WI38 (cell line): ENCODE results near the gene MAP2K6.
A peak's percentile ranks its signal among the peaks of the same experiment; 100 is the strongest.

Source experiments
- H3K4me3 ChIP-seq: 2 replicates; pipeline ENCODE4 v1.5.1; 2011; ENCODE audit warnings: low read depth, mild to moderate bottlenecking, control low read depth, low read length
- TF ChIP-seq, protein P1 (sequence below): IDR thresholded peaks from 2 replicates; pipeline ENCODE4 v1.5.1; 2012; ENCODE audit warnings: low read depth, mild to moderate bottlenecking, control low read depth, low read length

MAP2K6 gene

GRCh38 chr17:69516911-69517310 lies 102.4 kb downstream of the MAP2K6 start:
- no peak overlapping the region for H3K4me3 ChIP-seq
- TF ChIP-seq, protein P1, sequence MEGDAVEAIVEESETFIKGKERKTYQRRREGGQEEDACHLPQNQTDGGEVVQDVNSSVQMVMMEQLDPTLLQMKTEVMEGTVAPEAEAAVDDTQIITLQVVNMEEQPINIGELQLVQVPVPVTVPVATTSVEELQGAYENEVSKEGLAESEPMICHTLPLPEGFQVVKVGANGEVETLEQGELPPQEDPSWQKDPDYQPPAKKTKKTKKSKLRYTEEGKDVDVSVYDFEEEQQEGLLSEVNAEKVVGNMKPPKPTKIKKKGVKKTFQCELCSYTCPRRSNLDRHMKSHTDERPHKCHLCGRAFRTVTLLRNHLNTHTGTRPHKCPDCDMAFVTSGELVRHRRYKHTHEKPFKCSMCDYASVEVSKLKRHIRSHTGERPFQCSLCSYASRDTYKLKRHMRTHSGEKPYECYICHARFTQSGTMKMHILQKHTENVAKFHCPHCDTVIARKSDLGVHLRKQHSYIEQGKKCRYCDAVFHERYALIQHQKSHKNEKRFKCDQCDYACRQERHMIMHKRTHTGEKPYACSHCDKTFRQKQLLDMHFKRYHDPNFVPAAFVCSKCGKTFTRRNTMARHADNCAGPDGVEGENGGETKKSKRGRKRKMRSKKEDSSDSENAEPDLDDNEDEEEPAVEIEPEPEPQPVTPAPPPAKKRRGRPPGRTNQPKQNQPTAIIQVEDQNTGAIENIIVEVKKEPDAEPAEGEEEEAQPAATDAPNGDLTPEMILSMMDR = no peak

GRCh38 chr17:69518951-69519350 lies 104.5 kb downstream of the MAP2K6 start:
- no peak overlapping the region for H3K4me3 ChIP-seq
- TF ChIP-seq, protein P1 = no peak

DNA sequence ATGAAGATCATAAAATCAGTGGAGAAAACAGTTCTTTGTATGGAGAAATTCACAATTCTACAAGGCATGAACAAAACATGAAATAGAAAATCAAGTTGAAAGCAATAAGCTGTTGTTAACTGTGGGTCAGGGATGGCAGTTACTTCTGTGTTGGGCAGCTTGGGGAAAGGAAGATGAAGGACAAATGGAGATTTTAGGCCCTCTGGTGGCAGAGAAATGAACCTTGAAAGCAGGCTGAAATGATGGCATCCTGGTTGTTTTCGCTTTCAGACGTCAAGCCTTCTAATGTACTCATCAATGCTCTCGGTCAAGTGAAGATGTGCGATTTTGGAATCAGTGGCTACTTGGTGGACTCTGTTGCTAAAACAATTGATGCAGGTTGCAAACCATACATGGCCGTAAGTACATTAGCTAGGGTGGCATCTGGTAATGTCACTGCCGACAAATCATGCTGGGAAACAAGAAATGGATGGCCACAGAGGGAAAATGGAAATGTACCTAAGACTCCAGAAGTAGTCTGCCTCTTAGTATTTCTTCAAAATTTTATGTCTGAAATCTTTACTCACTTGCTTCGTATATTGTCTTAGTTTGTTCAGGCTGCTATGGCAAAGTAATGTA lies 108.9 kb downstream of the MAP2K6 start:
- TF ChIP-seq, protein P1 = peak; percentile 63
- H3K4me3 ChIP-seq = no peak overlapping the region

- TF ChIP-seq, protein P1 = no peak
- no peak overlapping the region for H3K4me3 ChIP-seq
Measured at GRCh38 chr17:69524854-69525253, 110.4 kb downstream of the MAP2K6 start.

GRCh38 chr17:69525920-69526841 lies 111.7 kb downstream of the MAP2K6 start:
- H3K4me3 ChIP-seq = no peak overlapping the region
- TF ChIP-seq, protein P1 = peak; percentile 90

GRCh38 chr17:69528035-69528434 lies 113.5 kb downstream of the MAP2K6 start:
- H3K4me3 ChIP-seq = no peak overlapping the region
- TF ChIP-seq, protein P1 = no peak
